ENCODE measurements around the gene OSBPL10.

The OSBPL10 gene

DNA sequence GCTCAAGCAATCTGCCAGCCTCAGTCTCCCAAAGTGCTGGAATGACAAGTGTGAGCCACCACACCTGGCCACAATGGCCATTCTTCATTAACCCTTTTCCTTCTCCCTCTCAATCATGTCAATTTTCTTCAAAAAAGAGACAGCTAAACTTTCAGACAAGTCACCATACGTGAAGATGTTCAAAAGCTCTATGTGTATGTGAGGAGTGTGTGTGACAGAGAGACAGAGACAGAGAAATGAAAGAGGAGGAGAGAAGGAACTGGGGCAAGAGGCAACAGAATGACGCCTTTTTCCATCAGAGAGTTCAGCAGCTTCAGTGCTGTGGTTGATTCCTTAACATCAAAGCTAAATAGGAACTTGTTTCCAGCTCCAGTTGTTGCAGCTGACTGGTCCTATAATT, 27.4 kb downstream of the OSBPL10 start:
- no peak overlapping the region for H3K4me3 Mint-ChIP-seq
- no peak overlapping the region for H3K27ac Mint-ChIP-seq
- H3K9me3 Mint-ChIP-seq = peaks cover 6% of the 10 kb centered on the region
- peaks cover 1% of the 10 kb centered on the region for H3K36me3 Mint-ChIP-seq
- H3K27me3 Mint-ChIP-seq = peaks cover 1% of the 10 kb centered on the region
- peaks cover 4% of the 10 kb centered on the region for H3K4me1 Mint-ChIP-seq

DNA sequence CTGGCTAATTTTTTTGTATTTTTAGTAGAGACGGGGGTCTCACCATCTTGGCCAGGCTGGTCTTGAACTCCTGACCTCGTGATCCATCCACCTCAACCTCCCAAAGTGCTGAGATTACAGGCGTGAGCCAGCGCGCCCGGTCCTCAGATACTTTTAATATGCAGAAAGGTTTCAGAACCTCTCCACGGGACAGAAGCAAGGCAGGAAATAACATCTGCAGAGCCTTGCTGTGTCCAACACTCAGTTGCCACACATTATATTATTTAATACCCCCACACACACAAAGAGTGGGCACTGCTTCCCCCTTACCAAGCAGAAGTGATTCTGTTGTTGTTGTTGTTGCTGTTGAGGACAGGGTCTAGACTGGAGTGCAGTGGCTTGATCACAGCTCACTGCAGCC, 28.0 kb downstream of the OSBPL10 start:
- H3K27me3 Mint-ChIP-seq = peaks cover 1% of the 10 kb centered on the region
- H3K4me1 Mint-ChIP-seq = peaks cover 4% of the 10 kb centered on the region
- H3K9me3 Mint-ChIP-seq = peaks cover 6% of the 10 kb centered on the region
- H3K27ac Mint-ChIP-seq = no peak overlapping the region
- no peak overlapping the region for H3K4me3 Mint-ChIP-seq
- peaks cover 1% of the 10 kb centered on the region for H3K36me3 Mint-ChIP-seq

DNA sequence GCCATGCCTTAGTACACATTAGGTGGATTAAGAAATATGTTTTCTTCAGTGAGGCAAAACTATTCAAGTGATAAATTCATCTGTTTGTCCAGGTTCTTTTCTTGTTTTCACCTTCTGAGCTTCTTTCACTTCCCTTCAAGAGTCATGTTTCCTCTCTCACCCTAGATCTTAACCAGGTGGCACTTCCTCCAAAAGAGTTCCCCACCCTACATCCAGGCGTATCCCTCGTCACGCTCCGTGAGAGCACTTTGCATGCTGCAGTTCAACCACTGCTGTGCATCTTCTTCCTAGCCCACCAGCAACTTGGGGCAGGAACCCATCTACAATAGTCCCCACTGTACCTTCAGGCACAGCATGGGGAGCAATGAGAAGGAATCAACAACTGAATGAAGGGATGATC, 28.9 kb downstream of the OSBPL10 start:
- Mint-ChIP-seq H3K4me1 (peaks cover 4% of the 10 kb centered on the region), H3K27me3 (peaks cover 1% of the 10 kb centered on the region), H3K36me3 (peaks cover 1% of the 10 kb centered on the region), H3K9me3 (peaks cover 6% of the 10 kb centered on the region), H3K27ac (no peak overlapping the region), H3K4me3 (no peak overlapping the region)

DNA sequence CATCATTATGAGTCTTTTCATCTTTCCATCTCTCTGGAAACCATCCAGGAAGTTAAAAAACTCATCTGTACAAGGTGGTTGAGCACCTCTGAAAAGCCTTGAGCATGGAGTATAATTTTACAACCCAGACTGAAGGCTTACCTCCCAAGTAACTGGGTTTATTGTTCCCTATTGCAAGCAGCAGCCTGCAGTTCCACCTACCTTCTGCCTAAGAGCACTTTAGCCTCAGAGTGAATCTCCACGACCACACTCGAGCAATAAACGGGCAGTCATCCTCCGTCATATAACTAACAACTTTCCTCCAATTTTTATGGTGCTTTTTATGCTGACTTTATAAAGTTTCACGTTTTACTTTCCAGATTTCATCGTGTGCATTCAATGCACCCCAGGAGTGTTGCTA, 32.8 kb downstream of the OSBPL10 start:
- no peak overlapping the region for H3K27ac Mint-ChIP-seq
- H3K36me3 Mint-ChIP-seq = no peaks in the 10 kb centered on the region
- H3K27me3 Mint-ChIP-seq = peaks cover 1% of the 10 kb centered on the region
- no peak overlapping the region for H3K4me3 Mint-ChIP-seq
- H3K4me1 Mint-ChIP-seq = peaks cover 4% of the 10 kb centered on the region
- no peaks in the 10 kb centered on the region for H3K9me3 Mint-ChIP-seq

DNA sequence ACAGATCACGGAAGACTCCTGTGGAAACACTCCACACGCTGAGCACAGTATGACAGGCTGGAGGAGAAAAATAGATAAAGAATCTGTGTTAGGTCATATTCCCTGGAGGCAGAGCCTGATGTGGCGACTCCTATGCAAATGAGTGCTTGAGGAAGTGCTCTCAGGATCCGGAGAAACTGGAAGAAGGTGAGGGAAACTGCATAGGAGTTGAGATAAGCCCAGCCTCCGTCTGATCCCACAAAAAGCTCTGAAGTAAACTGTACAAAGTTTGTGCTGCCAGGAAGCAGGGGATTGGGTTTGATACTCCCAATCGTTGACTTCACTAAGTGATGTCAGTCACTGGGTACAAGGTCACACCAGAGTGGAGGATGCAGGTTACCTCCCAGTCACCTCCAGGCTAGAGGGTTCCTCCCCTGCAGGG, 33.4 kb downstream of the OSBPL10 start:
- H3K36me3 Mint-ChIP-seq = no peaks in the 10 kb centered on the region
- H3K27ac Mint-ChIP-seq = no peak overlapping the region
- H3K27me3 Mint-ChIP-seq = peaks cover 1% of the 10 kb centered on the region
- H3K9me3 Mint-ChIP-seq = no peaks in the 10 kb centered on the region
- H3K4me3 Mint-ChIP-seq = no peak overlapping the region
- peaks cover 4% of the 10 kb centered on the region for H3K4me1 Mint-ChIP-seq

DNA sequence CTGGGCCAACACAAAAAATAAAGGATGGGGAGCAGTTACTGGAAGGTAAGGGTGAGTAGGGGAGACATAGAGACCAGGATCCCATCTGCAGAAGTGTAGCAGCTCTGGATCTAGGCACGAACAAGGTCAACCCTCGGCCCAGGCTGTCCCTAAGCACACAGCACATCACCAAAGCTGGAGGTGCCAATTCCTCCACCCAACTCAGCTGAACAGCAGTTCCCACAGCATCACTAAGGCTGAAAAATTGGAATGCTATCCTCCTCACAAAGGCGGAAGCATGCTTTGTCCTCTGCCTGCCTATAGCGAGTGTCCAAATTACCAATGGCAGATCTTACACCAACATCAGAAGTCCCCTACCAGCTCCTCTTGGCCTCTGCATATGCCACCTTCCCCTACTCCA, 33.9 kb downstream of the OSBPL10 start:
- H3K36me3 Mint-ChIP-seq = no peaks in the 10 kb centered on the region
- H3K27me3 Mint-ChIP-seq = peaks cover 1% of the 10 kb centered on the region
- H3K27ac Mint-ChIP-seq = no peak overlapping the region
- H3K4me1 Mint-ChIP-seq = peaks cover 2% of the 10 kb centered on the region
- H3K4me3 Mint-ChIP-seq = no peak overlapping the region
- H3K9me3 Mint-ChIP-seq = no peaks in the 10 kb centered on the region

DNA sequence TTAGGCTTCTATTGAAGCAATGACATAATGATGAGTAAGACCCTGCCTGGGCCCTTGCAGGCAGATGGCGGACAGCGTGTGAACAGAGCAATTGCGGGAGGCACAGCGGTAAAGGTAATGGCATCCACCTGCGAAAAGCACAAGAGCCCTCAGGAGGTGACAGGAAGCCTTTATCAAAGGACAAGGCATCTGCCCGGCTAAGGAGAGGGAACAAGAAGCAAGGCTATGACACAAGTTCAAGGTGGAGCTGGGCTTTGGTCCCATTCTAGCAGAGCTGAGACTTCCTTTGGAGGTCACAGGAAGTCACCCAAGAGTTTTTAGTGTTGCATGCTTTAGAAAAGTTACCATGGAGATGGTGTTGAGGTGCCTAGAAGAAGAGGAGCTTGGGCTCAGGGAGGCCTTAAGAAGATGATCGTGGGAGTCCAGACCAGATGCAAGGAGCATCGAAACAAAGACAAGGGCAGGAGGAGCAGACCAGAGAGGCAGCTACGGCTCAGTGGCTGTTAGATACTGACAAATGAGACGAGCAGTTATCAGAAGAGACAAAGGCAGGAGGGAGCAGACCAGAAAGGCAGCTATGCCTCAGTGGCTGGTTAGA, 34.5 kb downstream of the OSBPL10 start:
- Mint-ChIP-seq H3K36me3 (no peaks in the 10 kb centered on the region), H3K27ac (no peak overlapping the region), H3K9me3 (no peaks in the 10 kb centered on the region), H3K4me3 (no peak overlapping the region), H3K4me1 (no peaks in the 10 kb centered on the region), H3K27me3 (peaks cover 1% of the 10 kb centered on the region)

DNA sequence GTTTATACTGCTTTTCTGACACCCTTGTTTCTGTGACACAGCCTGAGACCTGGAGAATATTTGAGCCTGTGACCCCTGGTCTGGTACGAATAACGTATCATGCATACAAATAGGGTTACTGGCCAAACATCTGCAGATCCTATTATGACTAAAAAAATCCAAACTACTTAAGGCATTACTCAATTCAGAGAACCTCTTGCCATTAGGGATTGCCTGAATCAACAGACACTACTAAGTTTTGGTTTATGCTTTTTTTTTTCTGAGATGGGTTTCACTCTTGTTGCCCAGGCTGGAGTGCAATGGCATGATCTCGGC, 35.4 kb downstream of the OSBPL10 start:
- Mint-ChIP-seq H3K27me3 (peaks cover 1% of the 10 kb centered on the region), H3K27ac (no peak overlapping the region), H3K4me3 (no peak overlapping the region), H3K36me3 (no peaks in the 10 kb centered on the region), H3K9me3 (no peaks in the 10 kb centered on the region), H3K4me1 (no peaks in the 10 kb centered on the region)

DNA sequence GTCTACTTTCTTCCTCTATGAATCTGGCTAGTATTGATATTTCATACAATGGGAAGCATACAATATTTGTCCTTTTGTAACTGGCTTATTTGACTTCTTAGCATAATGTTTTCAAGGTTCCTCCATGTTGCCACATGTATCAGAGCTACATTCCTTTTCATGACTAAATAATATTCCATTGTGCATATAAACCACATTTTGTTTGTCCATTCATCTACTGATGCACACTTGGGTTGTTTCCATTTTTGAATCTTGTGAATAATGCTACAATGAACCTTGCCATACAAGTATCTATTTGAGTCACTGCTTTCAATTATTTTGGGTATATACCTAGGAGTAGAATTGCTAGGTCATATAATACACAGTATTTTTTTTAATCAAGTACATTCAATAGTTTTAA, 38.0 kb downstream of the OSBPL10 start:
- Mint-ChIP-seq H3K4me1 (no peaks in the 10 kb centered on the region), H3K27ac (no peak overlapping the region), H3K9me3 (no peaks in the 10 kb centered on the region), H3K36me3 (no peaks in the 10 kb centered on the region), H3K4me3 (no peak overlapping the region), H3K27me3 (no peaks in the 10 kb centered on the region)

DNA sequence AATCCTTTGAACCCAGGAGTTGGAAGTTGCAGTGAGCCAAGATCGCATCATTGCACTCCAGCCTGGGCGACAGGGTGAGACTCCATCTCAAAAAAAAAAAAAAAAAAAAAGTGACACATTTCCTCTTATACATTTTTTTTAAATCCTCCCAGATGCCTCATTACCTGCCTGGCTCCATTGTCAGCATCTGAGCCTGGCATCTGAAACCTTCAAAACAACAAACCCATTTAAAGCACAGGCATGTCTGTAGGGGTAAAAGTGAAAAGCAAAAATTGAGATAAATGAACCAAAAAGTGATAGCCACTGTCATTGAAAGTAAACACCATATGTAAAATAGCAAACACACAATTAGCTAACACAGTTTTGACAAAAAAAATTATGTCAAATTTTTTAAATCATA, 38.6 kb downstream of the OSBPL10 start:
- Mint-ChIP-seq H3K27ac (no peak overlapping the region), H3K9me3 (no peaks in the 10 kb centered on the region), H3K36me3 (no peaks in the 10 kb centered on the region), H3K27me3 (no peaks in the 10 kb centered on the region), H3K4me1 (no peaks in the 10 kb centered on the region), H3K4me3 (no peak overlapping the region)

DNA sequence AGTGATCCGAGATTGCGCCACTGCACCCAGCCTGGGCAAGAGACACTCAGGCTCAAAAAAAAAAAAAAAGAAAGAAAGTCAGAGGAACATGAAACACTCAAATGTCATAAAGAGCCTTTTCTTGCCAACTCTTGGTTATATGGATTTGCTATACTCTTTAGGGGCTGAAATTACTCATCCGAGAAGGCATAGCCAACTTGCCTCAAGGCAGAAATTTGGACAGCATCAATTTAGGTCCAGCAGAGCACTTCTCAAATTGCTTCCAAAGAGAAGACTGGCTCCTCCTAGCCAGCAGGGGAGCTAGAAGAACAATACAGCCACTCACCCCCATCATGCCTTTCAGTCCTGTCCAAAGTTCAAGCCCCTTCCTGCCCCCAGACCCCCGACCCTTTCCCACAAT, 43.8 kb downstream of the OSBPL10 start:
- H3K4me1 Mint-ChIP-seq = peaks cover 3% of the 10 kb centered on the region
- H3K27ac Mint-ChIP-seq = no peak overlapping the region
- no peak overlapping the region for H3K4me3 Mint-ChIP-seq
- H3K9me3 Mint-ChIP-seq = no peaks in the 10 kb centered on the region
- no peaks in the 10 kb centered on the region for H3K27me3 Mint-ChIP-seq
- H3K36me3 Mint-ChIP-seq = no peaks in the 10 kb centered on the region

DNA sequence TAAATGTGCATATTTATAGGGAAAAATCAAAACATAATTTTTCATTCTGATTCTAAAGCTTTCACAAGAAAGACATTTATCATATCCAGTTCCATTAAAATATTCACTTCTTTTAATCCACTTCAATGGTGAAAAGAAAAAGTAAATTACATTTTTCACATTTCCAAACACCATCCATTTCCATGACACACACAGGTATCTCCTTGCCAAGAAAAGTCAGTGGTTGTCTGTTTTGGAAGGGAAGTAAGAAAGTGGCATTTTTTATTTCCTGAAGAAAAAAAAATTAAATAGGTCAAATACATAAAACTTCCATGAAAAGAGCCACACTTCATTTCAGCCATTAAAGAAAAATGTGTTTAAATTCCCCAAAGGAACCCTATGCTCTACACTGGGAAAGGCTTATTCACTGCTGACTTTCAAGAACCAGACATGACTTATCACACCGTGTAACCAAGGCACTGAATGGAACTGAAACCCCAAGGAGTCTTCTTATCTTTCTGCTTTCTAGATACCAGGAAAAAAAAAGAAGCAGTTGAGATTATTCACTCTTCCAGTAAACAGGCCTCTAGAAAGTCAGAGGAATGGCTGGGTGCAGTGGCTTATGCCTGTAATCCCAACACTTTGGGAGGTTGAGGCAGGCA, 44.5 kb downstream of the OSBPL10 start:
- Mint-ChIP-seq H3K4me1 (peaks cover 3% of the 10 kb centered on the region), H3K27me3 (no peaks in the 10 kb centered on the region), H3K9me3 (no peaks in the 10 kb centered on the region), H3K36me3 (no peaks in the 10 kb centered on the region), H3K27ac (no peak overlapping the region), H3K4me3 (no peak overlapping the region)

DNA sequence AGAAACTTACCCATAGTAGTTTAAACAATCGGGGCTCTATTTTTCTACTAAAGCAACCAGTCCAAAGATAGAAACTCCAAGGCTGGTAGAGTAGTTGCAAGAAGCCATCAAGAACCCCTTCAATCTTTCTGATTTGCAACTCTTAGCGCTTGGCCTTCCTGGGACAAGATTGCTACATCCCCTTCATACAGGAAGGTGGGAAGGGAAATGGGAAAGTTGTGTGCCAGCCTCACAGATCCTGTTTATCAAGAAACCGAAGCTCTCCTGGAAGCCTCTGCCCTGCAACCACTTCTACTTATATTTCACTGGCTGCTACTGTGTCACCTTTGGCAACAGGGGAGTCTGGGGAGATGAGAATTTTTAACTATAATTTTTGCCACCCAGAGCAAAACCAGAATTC, 46.2 kb downstream of the OSBPL10 start:
- H3K36me3 Mint-ChIP-seq = no peaks in the 10 kb centered on the region
- no peak overlapping the region for H3K27ac Mint-ChIP-seq
- no peaks in the 10 kb centered on the region for H3K27me3 Mint-ChIP-seq
- H3K4me3 Mint-ChIP-seq = no peak overlapping the region
- H3K9me3 Mint-ChIP-seq = no peaks in the 10 kb centered on the region
- H3K4me1 Mint-ChIP-seq = peaks cover 3% of the 10 kb centered on the region

DNA sequence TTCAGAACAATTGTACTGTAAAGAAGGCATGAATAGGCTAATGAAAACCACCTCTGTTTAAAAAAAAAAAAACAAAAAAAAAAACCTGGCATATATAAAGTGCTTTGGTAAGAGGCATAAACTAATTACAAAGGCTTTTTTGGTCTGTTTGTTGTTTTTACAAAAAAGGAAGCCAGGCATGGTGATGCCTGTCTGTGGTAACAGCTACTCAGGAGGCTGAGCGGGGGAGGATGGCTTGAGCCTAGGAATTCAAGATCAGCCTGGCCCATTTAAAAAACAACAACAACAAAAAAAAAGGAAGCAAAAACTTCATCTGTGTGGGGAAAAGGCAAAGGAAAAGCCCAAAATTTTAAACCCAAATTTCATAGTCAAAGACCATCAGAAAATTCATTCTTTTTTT, 47.0 kb downstream of the OSBPL10 start:
- H3K27ac Mint-ChIP-seq = no peak overlapping the region
- no peaks in the 10 kb centered on the region for H3K9me3 Mint-ChIP-seq
- no peaks in the 10 kb centered on the region for H3K27me3 Mint-ChIP-seq
- H3K4me1 Mint-ChIP-seq = peaks cover 3% of the 10 kb centered on the region
- H3K4me3 Mint-ChIP-seq = no peak overlapping the region
- no peaks in the 10 kb centered on the region for H3K36me3 Mint-ChIP-seq

DNA sequence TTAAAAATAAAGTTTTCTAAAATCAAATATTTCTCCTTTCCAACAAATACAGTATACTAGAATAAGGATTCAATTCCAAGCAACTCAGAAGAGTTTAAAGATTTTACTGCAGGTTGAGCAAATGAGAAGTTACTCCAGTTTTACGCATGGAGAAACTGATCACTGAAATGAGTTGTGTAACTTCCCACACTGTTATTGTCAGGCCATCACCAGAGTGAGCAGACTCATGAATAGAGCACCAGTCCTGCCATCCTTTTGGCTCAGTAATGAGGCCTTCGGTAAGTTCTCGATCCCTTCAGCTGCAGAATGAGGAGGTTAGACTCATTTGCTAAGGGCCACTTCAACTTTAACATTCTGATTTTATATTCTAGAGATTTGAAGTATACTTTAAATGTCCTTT, 48.1 kb downstream of the OSBPL10 start:
- no peaks in the 10 kb centered on the region for H3K36me3 Mint-ChIP-seq
- H3K27ac Mint-ChIP-seq = no peak overlapping the region
- H3K4me1 Mint-ChIP-seq = peaks cover 3% of the 10 kb centered on the region
- H3K27me3 Mint-ChIP-seq = no peaks in the 10 kb centered on the region
- no peaks in the 10 kb centered on the region for H3K9me3 Mint-ChIP-seq
- H3K4me3 Mint-ChIP-seq = no peak overlapping the region

DNA sequence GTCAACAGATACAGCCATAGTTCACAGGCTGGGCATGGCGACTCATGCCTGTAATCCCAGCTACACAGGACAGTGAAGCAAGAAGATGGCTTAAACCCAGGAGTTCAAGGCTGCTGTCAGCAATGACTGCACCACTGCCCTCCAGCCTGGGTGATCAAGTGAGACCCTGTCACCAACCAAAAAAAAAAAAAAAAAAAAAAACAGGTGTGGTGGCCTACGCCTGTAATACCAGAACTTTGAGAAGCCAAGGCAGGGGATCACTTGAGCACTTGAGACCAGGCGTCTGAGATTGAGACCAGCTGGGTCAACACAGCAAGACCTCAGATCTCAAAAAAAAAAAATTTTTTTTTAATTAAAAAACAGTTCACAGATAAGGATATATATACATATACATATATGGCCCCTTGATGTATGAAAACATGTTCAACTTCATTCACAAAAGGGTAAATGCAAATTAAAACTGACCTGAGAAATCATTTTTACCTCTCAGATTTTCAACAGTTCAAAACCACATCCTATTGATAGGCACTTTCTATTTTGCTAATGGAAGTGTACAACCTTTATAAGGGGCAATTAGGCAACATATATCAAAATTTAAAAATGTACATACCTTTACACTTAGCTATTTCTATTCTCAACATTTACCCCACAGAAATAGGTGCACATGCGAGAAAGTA, 51.1 kb downstream of the OSBPL10 start:
- H3K27ac Mint-ChIP-seq = no peak overlapping the region
- H3K9me3 Mint-ChIP-seq = no peaks in the 10 kb centered on the region
- H3K36me3 Mint-ChIP-seq = no peaks in the 10 kb centered on the region
- no peak overlapping the region for H3K4me3 Mint-ChIP-seq
- H3K4me1 Mint-ChIP-seq = peaks cover 9% of the 10 kb centered on the region
- H3K27me3 Mint-ChIP-seq = no peaks in the 10 kb centered on the region

DNA sequence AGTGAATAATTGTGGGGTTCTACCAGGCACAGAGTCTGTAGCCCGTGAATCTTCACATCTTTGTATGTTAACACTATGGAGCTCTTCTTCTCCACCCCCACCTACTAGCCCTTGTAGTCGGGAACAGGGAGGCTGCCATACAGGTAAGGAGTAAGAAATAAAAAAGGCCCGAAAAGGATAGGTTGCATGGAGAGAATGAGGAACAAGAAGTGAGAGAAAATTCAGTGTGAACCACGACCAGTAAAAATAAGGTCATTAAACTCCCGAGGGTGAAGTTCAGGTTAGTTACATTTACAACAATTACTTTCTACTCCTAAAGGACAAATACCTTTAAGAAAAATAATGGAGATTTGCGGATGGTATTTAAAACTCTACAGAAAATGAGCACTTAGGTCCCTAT, 53.3 kb downstream of the OSBPL10 start:
- Mint-ChIP-seq H3K4me1 (peaks cover 6% of the 10 kb centered on the region), H3K27me3 (no peaks in the 10 kb centered on the region), H3K27ac (no peak overlapping the region), H3K9me3 (no peaks in the 10 kb centered on the region), H3K36me3 (no peaks in the 10 kb centered on the region), H3K4me3 (no peak overlapping the region)
